Left lung (tissue), 10 donors: ENCODE results near the gene NR3C2. TPM values are rescaled to one million over a fixed set of nuclear protein-coding genes. Genes with fewer than 3 reads are reported as not detected.

ENCODE experiments used
- ATAC-seq: fragments of 200-7000 bp; cut with Tn5 transposase; one replicate; pipeline ENCODE4 v1.9.1; 2020; ENCODE audit warnings: moderate library complexity
- DNase-seq, 4 donors: peaks; one replicate each; pipeline ENCODE4 v3.0.0-alpha.2; 2013 to 2020
- H3K27ac ChIP-seq, 2 donors: fragments of 200-600 bp; sonication (generic) in 1 of 2; one replicate each; pipeline versions ENCODE4 v1.5.0 to v1.8.0; 2020 to 2021
- H3K27me3 ChIP-seq, 2 donors: fragments of 200-600 bp; sonication (generic) in 1 of 2; one replicate each; pipeline versions ENCODE4 v1.5.0 to v1.8.0; 2020 to 2021
- H3K36me3 ChIP-seq, 2 donors: fragments of 200-600 bp; sonication (generic) in 1 of 2; one replicate each; pipeline versions ENCODE4 v1.5.0 to v1.8.0; 2020 to 2021
- H3K4me1 ChIP-seq, 2 donors: fragments of 200-600 bp; one replicate each; pipeline ENCODE4 v1.8.0; 2021
- H3K4me3 ChIP-seq, 2 donors: fragments of 200-600 bp; sonication (generic) in 1 of 2; one replicate each; pipeline versions ENCODE4 v1.5.0 to v1.8.0; 2020 to 2021; ENCODE audit warnings: mild to moderate bottlenecking in 1 of 2
- H3K9me3 ChIP-seq, 2 donors: fragments of 200-600 bp; sonication (generic) in 1 of 2; one replicate each; pipeline versions ENCODE4 v1.5.0 to v1.8.0; 2020 to 2021
- CTCF ChIP-seq, 2 donors: fragments of 200-600 bp; sonication (generic) in 1 of 2; IDR thresholded peaks; one replicate each; pipeline versions ENCODE4 v1.5.0 to v1.8.0; 2021; ENCODE audit warnings: antibody characterized with exemption in 2 of 2
- intact Hi-C, 2 donors: fragments of 100-400 bp; cut with DNase I; formaldehyde crosslinking; loops; one replicate each; pipeline versions ENCODE4 v1.11.2 to v1.14.2; 2022
- polyA plus RNA-seq, 6 donors: library from polyadenylated mRNA; unstranded; fragments of 120-200 nt; gene quantifications; one replicate each; pipeline ENCODE4 v1.2.1, GENCODE V29; 2013; ENCODE audit not compliant: insufficient read length in 6 of 6
- total RNA-seq, 2 donors: library from RNA; stranded (reverse); fragmentation: NEBNext Ultra II Directional; extraction: Animal tissue kit (Norgen Biotek cat#: 25700); gene quantifications; one replicate each; pipeline ENCODE4 v1.2.1, GENCODE V29; 2021
- donor health status: DM: no; HTN: yes; CAD: no.
- donor health status: DM: no; HTN: no; CAD: no.

Gene NR3C2
- total and polyA plus RNA-seq, 8 donors: 13.1 to 25.0 (median 17.0) TPM

DNA sequence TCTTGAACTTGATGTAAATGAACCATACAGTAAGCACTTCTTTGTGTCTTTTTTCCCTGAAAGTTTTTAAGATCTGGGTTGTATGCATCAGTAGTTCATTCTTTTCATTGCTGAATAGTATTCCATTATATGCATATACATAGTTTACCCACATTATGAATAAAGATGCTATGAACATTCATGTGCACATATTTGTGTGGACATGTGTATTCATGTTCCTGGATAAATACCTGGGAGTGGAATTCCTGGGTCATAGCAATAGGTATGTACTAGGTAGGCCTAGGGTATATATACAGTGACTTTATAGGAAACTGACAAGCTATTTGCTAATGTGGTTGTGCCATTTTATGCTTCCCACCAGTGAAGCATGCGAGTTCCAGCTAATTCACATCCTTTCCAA is 215.9 kb downstream of the NR3C2 start:
- no peak for TF ChIP-seq CTCF (IDR thresholded peaks at IDR 0.05)
- DNase-seq (no peak), ATAC-seq (no peak)
- intact Hi-C loops: no loop called here
- H3K27ac ChIP-seq: no peak overlapping the region
- H3K36me3 ChIP-seq: no peaks in the 10 kb centered on the region
- H3K9me3 ChIP-seq: no peaks in the 10 kb centered on the region
- H3K4me1 ChIP-seq: no peaks in the 10 kb centered on the region
- H3K4me3 ChIP-seq: no peak overlapping the region
- no peaks in the 10 kb centered on the region for H3K27me3 ChIP-seq

DNA sequence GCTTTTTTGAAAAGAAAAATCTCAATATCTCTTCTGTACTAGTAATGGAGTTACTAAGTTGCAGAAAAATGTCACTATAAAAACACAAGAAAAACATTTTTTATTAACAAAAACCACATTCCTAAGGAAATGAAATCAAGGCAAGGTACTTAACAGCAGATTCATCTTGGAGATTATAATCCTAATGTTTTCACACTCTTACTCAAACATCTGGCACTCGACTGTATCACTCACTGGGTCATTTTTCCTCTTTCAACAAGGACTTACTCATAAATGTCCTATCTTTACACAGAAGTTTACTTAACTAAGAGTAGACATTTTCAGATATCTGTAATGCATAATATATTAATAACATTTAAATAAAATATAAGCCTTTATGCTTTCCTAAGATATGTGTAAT is 216.6 kb downstream of the NR3C2 start:
- Histone ChIP-seq H3K4me3 (no peak overlapping the region), H3K36me3 (no peaks in the 10 kb centered on the region), H3K27me3 (no peaks in the 10 kb centered on the region), H3K9me3 (no peaks in the 10 kb centered on the region), H3K4me1 (no peaks in the 10 kb centered on the region), H3K27ac (no peak overlapping the region)
- DNase-seq (no peak), ATAC-seq (no peak)
- no peak for TF ChIP-seq CTCF (IDR thresholded peaks at IDR 0.05)
- intact Hi-C loops: no loop called here

DNA sequence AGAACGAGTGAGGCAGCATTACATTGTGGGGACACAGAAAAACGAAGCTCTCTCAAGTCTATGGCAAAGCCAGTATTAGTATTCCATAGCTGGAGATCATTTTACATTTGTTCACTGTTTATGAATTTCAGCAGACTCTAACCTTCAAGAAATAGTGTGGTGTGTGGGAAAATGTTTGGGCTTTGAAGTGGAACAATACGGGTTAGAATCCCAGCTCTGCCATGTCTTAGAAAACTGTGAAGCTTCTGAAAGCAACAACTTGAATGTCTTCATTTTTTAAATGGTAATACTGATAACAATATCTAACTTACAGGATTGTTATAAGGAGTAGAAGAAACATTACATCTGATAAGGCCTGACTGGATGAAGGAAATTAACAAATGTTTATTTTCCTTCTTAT is 217.7 kb downstream of the NR3C2 start:
- H3K4me1 ChIP-seq: no peaks in the 10 kb centered on the region
- no peak overlapping the region for H3K4me3 ChIP-seq
- intact Hi-C loops: no loop called here
- H3K27ac ChIP-seq: no peak overlapping the region
- no peaks in the 10 kb centered on the region for H3K9me3 ChIP-seq
- no peak for TF ChIP-seq CTCF (IDR thresholded peaks at IDR 0.05)
- DNase-seq (no peak), ATAC-seq (no peak)
- H3K27me3 ChIP-seq: no peaks in the 10 kb centered on the region
- no peaks in the 10 kb centered on the region for H3K36me3 ChIP-seq

GRCh38 chr4:148222991-148223660 is 219.1 kb downstream of the NR3C2 start:
- no peak for DNase-seq
- TF ChIP-seq CTCF (IDR thresholded peaks at IDR 0.05): no peak
- Histone ChIP-seq H3K27ac (no peak overlapping the region), H3K4me3 (no peak overlapping the region), H3K9me3 (no peaks in the 10 kb centered on the region), H3K4me1 (no peaks in the 10 kb centered on the region), H3K36me3 (no peaks in the 10 kb centered on the region), H3K27me3 (no peaks in the 10 kb centered on the region)
- ATAC-seq: no peak
- intact Hi-C loops: no loop called here

GRCh38 chr4:148216866-148217814 is 225.1 kb downstream of the NR3C2 start:
- Histone ChIP-seq H3K4me3 (peak overlapping the region in 1 of 2 donors; percentile 15), H3K36me3 (no peaks in the 10 kb centered on the region), H3K27ac (peak overlapping the region in 1 of 2 donors; percentile 42), H3K4me1 (peaks cover 0 to 24% of the 10 kb centered on the region in 2 donors), H3K27me3 (no peaks in the 10 kb centered on the region), H3K9me3 (no peaks in the 10 kb centered on the region)
- peak; percentile 61 for ATAC-seq
- no peak for DNase-seq
- TF ChIP-seq CTCF (IDR thresholded peaks at IDR 0.05): no peak
- intact Hi-C loops: no loop called here
